RKO (cell line): ENCODE data around the gene EPB41L2.

Source experiments
- DNase-seq: peaks from one replicate; pipeline ENCODE4 v3.0.0-alpha.2; 2016; ENCODE audit warnings: low spot score

EPB41L2 gene

DNA sequence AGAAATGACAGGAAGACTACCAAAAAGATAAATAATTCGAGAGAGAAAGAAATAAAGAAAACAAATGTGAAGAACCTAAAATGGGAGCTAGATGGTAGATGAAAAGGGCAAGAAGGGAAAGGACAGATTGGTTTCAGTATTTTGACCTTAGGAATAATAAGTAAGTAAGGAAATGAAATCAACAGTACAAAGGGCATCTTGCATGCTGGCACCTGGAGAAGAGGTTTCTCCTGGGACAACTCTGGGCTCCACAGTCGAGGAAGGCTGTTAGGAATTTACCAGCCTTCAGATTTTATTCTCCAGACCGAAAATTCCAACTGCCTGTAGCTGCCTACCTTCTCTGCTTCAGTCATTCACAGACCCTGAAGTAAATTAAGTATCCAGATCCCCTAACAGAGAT, 155.4 kb downstream of the EPB41L2 start:
- no peak for DNase-seq

DNA sequence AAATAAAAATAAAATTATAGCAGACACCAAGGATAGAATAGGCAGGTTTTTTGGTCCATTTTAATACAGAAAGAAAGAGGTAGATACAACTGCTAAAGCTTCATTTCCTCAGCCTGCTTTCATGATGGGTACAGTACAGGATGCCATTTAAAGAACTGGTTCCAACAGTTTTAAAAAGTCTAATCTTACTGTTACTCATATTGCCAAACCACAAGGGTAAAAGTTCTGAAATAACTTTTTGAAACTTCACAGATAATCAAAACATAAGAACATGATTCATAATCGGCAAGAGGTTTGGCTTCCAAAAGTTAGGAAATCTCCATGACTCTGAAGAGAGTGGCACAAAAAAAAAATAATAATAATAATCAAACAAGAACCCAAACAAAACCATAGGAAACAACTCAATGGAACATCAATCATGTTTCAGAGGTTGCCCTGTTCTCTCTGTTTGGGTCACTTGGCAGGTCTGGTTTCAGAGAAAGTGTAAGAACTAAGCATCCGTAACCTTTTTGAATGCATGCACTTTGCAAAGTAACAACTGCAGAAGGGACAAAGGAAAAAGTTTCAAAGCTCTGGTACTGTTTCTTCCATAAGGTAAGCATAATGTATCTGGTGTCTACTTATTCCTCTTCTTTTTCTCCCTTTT, 156.2 kb downstream of the EPB41L2 start:
- no peak for DNase-seq

DNA sequence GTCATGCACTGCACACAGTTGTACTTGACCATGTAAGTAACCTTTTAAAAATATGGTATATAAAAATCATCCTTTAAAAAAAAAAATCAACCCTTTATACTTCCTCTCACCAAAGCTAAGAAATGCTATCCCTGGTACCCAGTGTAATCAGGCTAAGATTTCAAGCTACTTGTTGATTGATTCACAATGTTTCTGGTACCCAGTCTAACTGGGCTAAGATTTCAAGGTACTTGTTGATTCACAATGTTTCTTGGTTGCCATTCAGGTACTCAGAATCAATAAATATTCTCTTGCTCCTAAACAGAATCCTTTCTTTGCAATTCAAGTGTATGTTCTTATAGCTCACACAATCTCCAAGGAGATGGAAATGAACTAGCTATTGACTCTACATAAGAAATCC, 159.4 kb downstream of the EPB41L2 start:
- no peak for DNase-seq

DNA sequence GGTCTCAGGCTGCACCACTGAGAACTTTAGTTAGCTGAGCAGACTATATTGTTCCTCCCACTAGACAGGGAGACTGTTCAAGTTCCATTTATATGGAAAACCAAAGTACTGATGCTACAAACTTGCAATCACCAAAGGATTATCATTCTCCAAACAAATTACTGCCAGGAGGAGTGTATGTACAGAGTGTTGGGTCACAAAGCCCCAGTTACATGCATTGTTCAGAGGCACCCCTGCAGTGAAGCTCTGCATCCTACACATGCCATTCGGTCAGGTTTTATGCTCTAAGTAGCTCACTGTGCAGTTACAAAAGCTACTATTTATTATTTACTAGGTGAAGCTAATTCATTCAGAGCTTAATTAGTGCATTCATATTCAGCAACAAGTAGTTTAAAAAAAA, 160.0 kb downstream of the EPB41L2 start:
- no peak for DNase-seq

DNA sequence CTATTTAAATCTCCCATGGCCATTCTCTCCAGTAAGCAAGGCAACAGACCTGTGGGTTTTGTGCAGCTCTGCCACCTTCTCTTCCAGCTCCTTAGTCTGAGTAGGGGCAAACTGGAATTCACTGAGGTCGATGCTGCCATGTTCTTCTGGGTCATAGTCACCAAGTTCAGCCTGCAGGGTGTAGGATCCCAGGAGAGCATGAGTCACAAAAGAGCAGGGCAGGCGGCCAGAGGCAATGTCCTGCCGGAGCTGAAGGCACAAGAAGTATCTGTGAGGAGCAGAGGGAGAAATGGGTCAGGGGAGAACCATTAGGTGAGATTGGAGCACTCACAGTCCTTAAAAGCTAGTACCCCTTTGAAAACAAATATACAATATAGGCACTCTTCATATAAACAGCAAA, 162.1 kb downstream of the EPB41L2 start:
- peak; percentile 25 for DNase-seq

DNA sequence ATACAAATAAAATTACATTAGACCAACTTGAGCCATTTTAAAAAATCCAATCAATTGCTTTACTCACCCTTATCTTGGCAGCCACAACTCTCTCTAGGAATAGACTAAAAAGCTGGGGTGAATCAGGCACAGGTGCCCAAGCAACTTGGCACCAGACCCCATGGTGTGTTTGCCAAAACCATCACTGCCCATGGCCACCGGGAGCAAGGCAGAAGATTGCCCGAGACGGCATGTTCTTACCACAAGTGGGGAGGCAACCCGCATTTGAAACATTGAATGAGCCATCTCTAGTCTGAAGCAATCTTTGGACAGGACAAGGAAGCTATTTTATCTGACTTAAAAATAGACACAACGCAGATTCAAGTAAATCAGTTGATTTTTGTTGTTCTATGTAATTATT, 166.8 kb downstream of the EPB41L2 start:
- DNase-seq = no peak

DNA sequence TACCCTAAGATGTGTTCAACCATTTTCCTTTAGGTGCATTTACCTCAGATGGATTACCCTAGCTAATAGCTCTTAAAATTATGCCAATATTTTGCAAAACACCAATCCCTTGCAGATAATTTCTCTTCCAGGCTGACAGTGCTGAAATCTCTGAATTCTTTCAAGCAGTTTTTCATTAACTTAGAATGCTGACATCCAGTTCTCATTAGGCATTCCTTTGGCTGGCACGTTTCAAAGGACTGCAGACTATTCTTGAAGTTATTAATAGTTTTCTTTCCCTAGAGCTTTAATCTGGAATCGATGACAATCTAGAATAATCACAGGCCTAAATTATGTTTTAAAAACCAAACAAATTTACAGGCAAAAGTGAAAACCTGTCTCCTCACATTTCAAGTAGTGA, 167.5 kb downstream of the EPB41L2 start:
- no peak for DNase-seq

DNA sequence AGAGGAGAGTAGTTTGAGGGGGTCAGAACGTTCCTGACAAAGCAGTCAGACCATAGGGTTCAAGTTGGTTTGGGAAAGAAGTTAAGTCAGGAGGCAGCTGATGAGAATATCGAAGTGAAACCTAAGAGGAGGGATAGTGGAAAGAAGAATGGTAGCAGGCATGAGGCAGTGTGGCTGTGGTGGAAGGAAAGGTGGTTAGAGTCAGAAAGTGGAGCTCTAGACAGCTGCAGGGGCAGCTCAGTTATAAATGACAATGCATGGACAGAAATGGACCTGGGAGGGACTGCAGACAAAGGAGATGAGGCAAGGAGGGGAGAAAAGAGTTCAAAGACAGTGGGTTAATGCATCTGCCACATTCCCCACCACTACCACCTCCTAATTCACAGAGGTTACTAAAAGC, 169.3 kb downstream of the EPB41L2 start:
- no peak for DNase-seq

DNA sequence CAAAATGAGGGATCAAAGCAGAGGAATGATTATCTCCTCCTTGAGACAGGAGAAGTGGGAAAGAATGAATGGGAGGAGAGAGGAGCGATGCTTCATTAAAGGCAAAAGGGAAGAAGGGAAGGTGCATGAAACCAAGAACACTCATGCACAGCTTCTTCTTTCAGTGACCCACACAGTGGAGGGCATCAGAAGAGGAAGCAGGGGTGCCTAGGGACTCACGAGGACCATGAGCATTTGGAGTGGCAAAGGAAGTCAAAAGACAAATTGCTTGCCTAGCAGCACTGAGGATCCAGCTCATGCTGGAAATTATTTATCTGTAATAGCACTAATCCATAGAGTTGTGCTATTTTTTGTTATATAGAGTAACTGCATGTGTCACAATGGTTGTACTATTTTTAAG, 169.8 kb downstream of the EPB41L2 start:
- no peak for DNase-seq

DNA sequence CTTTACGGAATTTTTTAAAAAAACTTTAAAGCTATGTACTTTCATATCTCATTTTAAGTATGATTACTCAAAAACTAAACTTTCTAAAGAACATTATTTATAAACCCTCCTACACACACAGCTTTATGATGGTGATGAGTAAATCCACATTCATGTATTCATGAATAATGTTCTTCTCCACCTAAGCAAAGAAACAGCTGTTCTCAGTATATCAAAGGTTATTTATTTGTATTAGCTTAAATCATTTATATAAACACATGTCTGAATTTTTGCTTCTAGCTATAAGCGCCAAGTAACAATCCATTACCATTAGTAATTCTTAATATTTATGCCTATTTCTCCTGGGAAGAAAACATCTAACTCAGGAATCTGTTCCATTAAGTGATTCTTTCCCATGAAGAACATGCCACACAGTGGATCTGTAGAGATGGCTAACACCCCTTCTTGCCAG, 172.5 kb downstream of the EPB41L2 start:
- DNase-seq = no peak

DNA sequence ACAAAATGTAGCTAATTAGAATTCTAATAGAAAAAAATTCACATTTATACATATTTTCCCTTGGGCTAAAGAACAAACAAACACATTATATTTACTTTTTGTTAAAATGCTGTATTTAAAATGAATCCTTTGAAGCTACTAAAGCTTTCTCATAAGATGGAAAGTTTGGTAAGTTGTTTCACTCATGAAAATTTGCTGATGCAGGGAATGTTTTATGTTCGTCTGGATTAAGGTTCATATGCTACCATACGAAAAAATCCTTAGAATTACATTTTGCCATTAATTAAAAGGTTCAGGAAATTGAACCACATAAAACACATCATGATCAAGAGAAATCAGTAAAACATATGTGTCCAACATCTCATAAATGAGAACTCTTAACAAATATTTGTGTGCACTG, 173.6 kb downstream of the EPB41L2 start:
- DNase-seq = no peak

DNA sequence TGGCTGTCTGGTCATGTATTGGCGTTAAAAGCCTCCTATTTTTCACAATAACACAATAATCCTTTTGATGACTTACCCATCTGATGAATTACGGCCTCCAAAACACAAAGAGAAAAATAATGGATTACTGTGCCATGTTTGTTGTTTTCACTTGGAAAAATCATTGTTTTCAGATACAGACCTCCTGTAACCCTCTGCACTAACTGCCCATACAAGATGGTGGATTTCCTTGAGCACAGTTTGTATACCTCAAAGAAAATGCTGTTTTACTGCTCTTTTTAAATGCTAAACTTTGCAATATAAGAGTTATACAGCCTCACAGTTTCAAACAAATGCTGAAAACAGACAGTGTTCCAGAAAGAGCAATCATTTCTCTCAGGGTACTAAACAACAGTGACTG, 174.8 kb downstream of the EPB41L2 start:
- no peak for DNase-seq

DNA sequence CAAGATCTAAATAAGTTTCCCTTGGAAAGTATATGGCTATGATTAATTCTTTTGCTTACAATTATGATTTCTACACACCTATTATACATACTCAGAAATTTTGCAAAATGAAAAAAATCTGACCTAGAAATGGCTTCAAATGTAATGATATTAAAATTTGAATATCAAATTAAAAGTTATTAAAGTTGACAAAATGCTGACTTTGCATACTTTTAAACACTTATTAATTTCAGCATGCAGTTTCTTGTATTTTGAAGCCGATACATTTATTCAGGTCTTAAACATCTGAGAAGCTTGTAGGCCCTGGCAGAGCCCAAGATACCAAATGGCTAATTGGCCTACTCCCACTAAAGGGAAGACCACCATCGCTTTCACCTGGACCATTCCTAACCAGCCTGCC, 176.1 kb downstream of the EPB41L2 start:
- no peak for DNase-seq

DNA sequence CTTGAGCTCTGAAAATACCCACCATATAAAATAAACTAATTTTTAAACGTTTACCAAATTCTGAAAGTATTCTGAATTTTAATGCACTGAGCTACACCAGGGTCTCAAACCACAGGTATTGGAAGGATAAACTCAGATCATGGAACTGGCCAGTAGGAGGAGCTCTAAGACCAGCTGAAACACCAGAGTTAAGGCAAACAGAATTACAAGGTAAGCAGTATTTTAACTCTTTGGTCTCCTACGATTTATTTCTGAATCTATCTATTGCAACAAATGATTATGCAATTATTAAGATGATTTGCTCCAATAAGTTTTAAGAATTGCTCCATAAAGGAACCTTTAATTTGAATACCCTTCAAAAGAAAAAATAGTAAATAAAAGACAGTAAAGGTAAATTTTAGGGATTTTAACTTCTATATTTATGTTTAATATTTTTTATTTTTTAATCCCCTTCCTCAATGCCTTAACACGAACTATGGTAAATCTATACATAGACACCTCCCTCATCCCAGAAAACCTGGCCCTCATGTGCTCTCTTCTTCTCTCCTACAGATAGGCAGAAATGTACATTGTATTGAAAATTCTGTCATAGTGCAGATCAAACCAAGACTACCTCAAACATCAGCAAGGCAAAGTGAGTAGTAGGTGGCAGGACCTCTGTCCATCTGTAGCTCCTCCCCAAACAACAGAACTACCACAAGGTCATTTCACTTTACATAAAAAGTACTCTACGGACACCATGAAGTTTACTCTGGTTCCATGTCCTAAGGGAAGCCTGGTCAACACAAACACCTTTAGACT, 177.5 kb downstream of the EPB41L2 start:
- peak; percentile 74 for DNase-seq

DNA sequence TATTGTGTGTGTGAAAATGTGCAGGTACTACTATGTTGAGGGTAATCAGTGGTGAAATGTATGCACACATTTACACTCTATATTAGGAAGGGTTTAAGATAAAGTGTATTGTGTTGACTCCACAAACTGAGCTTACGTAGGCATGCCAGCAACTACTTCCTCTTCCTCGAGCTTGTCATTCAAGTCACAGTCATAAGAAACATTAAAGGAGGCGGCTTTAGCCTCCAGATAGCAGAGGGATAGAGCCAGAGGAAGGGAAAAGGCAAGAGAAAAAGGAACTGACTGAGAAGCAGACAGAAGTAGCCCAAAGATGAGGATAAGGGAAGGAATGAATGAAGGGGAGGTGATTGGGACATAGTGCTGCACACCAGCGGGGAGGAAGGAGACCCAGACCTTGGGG, 180.7 kb downstream of the EPB41L2 start:
- DNase-seq = no peak

DNA sequence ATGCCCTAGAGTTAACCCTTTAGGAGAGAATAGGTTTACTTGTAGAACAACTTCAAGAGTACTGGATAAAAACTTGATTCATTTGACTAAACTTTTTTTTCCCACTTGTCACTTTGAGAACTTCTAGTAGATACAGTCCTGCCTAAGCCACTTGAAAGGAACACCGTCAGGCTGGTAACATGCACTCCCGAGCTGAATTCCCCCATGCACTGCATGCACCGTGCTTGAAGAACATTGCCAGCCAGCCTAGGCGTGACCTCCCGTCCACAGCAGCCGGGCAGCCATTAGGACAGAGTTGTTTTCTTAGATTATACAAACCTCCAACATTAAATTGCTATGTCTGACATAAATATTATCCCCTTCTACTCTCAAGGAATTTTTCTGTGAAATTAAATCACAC, 183.2 kb downstream of the EPB41L2 start:
- no peak for DNase-seq

DNA sequence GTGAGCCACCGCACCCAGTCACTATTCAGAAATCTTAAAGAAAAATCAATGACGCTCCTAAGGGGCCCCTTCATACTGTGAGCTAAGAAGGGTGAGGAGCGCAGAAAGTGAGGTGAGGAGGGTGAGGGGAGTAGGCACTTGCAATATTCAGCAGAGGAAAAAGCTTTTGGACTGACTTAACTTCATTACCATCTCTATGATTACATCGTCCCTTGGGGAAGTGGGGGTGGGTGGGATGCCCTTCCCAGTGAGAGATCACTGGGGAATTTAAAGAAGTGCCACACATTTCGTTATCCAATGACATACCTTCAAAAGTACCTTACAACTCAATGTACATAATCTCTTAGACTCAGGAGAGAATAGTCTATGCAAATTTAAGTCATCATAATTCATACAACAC, 189.3 kb downstream of the EPB41L2 start:
- no peak for DNase-seq

DNA sequence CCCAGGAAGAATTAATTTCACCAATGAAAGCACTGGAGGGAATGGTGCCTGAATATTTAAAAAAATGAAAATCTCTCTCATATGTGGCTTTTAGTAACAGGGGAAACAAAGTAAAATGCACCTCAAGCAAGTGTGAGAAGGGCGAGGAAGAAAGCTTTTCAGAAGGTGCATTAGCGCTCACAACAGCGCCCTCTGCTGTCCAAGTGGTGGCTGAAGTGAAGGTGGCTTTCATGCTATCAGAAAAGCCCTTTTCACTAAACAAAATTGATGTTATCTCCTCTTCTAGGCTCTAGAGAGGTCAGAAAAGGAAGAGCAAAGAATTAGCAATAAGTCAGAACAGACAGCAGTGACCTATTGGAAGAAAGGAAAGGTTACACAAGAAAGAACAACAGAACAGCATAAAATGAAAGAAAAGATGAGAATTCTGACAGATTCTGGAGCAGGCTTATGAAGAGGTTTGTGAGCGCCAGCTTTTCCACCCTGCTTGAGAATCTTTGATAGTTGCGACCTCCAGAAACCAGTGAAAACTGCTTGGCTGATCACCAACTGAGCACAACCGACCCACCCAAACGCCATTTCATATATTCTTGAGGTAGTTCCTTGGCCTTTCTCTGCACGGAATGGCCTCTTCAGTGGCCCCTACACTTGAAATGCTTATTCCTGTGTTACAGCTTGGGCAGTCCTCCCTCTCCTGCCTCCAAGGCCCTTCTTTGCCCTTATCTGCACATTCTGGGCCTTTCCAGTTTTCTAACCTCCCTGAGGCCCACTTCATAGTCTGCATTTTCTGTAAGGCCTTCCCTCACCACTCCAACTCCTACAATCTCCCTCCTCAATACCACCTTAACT, 190.6 kb downstream of the EPB41L2 start:
- peak; percentile 42 for DNase-seq

DNA sequence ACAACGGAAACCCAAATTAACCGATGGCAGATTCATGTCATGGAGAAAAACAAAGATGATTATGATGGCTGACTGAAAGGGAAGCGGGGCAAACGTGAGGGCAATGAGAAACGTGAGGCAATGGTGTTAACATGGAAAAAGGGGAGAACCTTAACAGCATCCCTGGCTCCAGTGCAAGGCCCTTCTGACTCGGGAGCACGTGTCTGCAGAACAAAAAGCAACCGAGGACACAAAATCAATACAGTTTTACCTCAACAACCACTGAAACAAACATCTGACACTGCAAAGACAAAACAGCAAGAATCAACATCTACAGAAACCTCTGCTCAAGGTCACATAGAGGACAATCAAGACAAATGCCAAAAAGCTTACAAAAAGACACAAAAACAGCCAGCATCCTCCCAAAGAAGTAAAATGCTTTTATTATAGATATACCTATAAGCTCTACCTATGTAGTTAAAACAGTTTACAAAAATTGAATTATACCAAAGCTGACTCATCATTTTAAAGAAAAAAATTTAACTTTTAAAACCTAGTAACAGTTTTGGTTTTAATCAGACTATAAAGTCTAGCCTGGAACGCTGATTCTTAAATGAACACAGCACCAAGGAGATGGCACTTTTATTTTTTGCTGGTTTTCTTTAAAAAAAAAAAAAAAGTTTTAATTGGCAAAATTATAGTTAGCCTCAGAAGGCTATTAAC, 192.7 kb downstream of the EPB41L2 start:
- no peak for DNase-seq

DNA sequence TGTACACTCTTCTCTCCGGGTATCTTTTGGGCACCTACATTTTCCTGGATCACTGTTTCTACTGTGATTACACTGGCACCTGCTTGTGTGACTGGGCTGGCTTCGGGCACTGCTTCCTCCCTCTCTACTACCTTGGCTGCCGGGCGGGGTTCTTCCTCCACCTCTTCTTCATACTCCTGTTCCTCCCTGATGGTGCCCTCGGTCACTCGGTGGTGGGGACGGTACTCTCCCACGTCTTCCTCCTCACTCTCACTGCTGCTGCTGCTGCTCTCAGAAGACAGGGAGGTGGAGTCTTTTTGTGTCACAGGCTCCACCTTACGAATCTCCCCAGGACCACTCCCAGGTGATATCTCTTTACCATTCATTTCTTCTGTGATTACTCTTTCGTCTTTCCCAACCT, 193.4 kb downstream of the EPB41L2 start:
- no peak for DNase-seq

DNA sequence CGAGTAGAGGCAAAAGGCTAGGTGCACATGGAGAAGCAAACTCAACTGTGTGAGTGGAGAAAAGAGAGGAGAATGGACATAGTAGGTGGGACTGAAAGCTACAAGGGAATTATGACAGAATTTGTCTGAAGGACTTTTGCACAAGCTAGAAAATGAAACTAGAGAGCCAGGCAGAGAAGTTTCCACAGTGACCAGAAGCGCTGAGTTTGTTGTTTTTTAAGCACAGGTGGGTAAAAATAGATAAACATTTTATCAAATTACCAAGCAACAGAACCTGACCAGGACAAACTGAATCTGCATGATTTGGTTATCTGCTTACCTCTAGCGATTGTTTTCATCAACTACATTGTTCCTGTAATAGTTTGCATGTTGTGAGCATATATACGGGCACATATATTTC, 197.3 kb downstream of the EPB41L2 start:
- no peak for DNase-seq

DNA sequence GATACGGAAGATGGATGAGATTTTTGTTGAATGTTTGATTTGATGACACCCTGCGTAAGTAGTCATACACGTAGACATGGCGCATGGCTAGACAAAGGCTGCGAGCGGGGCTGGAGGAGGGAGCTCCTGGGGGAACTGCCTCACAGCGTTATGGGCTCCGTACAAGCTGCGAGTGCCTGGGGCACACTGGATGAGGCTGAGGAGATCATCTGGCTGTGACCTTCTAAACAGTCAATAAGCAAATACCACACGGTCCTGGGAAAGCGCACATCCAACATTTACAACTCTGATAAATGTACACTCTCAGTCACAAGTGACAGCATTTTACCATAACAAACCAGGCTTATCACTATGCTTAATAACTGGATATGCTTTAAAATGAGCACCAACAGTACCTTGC, 198.7 kb downstream of the EPB41L2 start:
- no peak for DNase-seq
